ENCODE results near the gene CLIC6. TPM values are rescaled to one million over a fixed set of nuclear protein-coding genes. Genes with fewer than 3 reads are reported as not detected.

CLIC6 gene
- polyA plus RNA-seq, 1 donor from 2014 or later: 0.08 TPM

Other genes starting within 250 kb of the CLIC6 start
- not detected for gene SMIM34, start 245.0 kb upstream of the CLIC6 start, polyA plus RNA-seq
- not detected for gene KCNE1, start 156.8 kb upstream of the CLIC6 start, polyA plus RNA-seq
- 6.3 TPM for gene RCAN1, start 53.9 kb upstream of the CLIC6 start, polyA plus RNA-seq